ENCODE data around the gene CUL3.
"Not testable (repeated sequence)": the region's sequence is repeated elsewhere in the genome, so short reads cannot be mapped to it uniquely, and the experiment has no call there.

Gene CUL3

GRCh38 chr2:224585211-224586088, at the start of gene CUL3:
Gene CUL3, minus strand, starts transcription at chr2:224585363. Its CDS starts 354 bp downstream, at chr2:224585009.
- peak; percentile 99 for DNase-seq (ENCODE audit: low read depth)

- no peak for DNase-seq (ENCODE audit: low read depth)
Observed at GRCh38 chr2:224630659-224631550, 45.7 kb upstream of the CUL3 start.

- no peak for DNase-seq (ENCODE audit: low read depth)
Observed at GRCh38 chr2:224628416-224628815, 43.3 kb upstream of the CUL3 start.

GRCh38 chr2:224626735-224627134, 41.6 kb upstream of the CUL3 start:
- DNase-seq (ENCODE audit: low read depth): no peak

GRCh38 chr2:224613543-224614286, 28.6 kb upstream of the CUL3 start:
- DNase-seq (ENCODE audit: low read depth): no peak

- DNase-seq (ENCODE audit: low read depth): no peak
Observed at GRCh38 chr2:224612578-224612977, 27.4 kb upstream of the CUL3 start.

GRCh38 chr2:224611938-224612337, 26.8 kb upstream of the CUL3 start:
- DNase-seq (ENCODE audit: low read depth): no peak

GRCh38 chr2:224608104-224608503, 22.9 kb upstream of the CUL3 start:
- no peak for DNase-seq (ENCODE audit: low read depth)

- not testable (repeated sequence) for DNase-seq (ENCODE audit: low read depth)
Observed at GRCh38 chr2:224603746-224604500, 18.8 kb upstream of the CUL3 start.

- DNase-seq (ENCODE audit: low read depth): not testable (repeated sequence)
Observed at GRCh38 chr2:224602778-224603375, 17.7 kb upstream of the CUL3 start.

- DNase-seq (ENCODE audit: low read depth): no peak
Observed at GRCh38 chr2:224601923-224602322, 16.8 kb upstream of the CUL3 start.

- DNase-seq (ENCODE audit: low read depth): no peak
Observed at GRCh38 chr2:224598678-224599077, 13.5 kb upstream of the CUL3 start.

GRCh38 chr2:224596289-224596688, 11.1 kb upstream of the CUL3 start:
- no peak for DNase-seq (ENCODE audit: low read depth)

- no peak for DNase-seq (ENCODE audit: low read depth)
Observed at GRCh38 chr2:224595518-224595917, 10.4 kb upstream of the CUL3 start.

- no peak for DNase-seq (ENCODE audit: low read depth)
Observed at GRCh38 chr2:224594840-224595239, 9.7 kb upstream of the CUL3 start.

- no peak for DNase-seq (ENCODE audit: low read depth)
Observed at GRCh38 chr2:224591220-224591619, 6.1 kb upstream of the CUL3 start.

- DNase-seq (ENCODE audit: low read depth): no peak
Observed at GRCh38 chr2:224586127-224586695, 1.0 kb upstream of the CUL3 start.

GRCh38 chr2:224584785-224585210, 365 bp downstream of the CUL3 start:
- DNase-seq (ENCODE audit: low read depth): peak; percentile 22

- DNase-seq (ENCODE audit: low read depth): no peak
Observed at GRCh38 chr2:224584111-224584784, 915 bp downstream of the CUL3 start.

GRCh38 chr2:224583033-224583432, 2.1 kb downstream of the CUL3 start:
- DNase-seq (ENCODE audit: low read depth): not testable (repeated sequence)
